Prostate gland (tissue), 2 donors: ENCODE measurements around the gene PRR15.

Experiments
- POLR2AphosphoS5 ChIP-seq: sonication (generic); formaldehyde crosslinking; IDR thresholded peaks from one replicate; pipeline ENCODE4 v1.6.1; 2017; ENCODE audit warnings: antibody characterized with exemption
- TF ChIP-seq, protein P1 (sequence below), 4 experiments: fragments of 200-600 bp in 2 of 4; fragments of 450-650 bp in 2 of 4; sonication (generic) in 2 of 4; IDR thresholded peaks; 1 replicate in 3 of 4; 2 replicates in 1 of 4; pipeline ENCODE4 v1.5.1; 2016 to 2019; ENCODE audit warnings: antibody characterized with exemption in 4 of 4, mild to moderate bottlenecking in 2 of 4, moderate library complexity in 2 of 4

DNA sequence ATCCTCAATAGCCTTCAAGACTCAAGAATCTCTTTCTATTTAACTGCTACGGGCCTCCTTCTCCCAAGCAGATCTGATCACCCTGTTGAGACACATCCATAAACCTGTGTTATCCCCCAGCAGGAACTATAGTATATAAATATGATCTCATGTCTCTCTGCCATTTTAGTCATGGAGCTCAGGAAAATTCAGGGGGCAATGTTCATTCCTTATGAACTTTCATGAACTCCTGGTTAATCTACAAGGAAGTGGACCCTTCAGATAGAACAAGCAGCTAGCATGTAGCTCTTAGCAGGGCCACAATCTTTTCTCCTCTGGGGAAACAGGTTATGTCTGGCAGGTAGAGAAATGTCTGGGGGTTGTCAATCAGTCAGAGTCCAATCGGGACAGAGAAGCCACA lies 8.9 kb downstream of the PRR15 start:
- TF ChIP-seq, protein P1, sequence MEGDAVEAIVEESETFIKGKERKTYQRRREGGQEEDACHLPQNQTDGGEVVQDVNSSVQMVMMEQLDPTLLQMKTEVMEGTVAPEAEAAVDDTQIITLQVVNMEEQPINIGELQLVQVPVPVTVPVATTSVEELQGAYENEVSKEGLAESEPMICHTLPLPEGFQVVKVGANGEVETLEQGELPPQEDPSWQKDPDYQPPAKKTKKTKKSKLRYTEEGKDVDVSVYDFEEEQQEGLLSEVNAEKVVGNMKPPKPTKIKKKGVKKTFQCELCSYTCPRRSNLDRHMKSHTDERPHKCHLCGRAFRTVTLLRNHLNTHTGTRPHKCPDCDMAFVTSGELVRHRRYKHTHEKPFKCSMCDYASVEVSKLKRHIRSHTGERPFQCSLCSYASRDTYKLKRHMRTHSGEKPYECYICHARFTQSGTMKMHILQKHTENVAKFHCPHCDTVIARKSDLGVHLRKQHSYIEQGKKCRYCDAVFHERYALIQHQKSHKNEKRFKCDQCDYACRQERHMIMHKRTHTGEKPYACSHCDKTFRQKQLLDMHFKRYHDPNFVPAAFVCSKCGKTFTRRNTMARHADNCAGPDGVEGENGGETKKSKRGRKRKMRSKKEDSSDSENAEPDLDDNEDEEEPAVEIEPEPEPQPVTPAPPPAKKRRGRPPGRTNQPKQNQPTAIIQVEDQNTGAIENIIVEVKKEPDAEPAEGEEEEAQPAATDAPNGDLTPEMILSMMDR (IDR thresholded peaks at IDR 0.05), result no peak
- no peak for TF ChIP-seq POLR2AphosphoS5
